HCT116 (cell line): ENCODE measurements around the gene NOD1.

Source experiments
- CEBPB ChIP-seq: IDR thresholded peaks from 2 replicates; pipeline ENCODE4 v1.6.1; 2012; ENCODE audit warnings: low read depth
- CTCF ChIP-seq, 3 experiments: fragments of 200-600 bp in 1 of 3; sonication (generic) in 1 of 3; IDR thresholded peaks in 2 of 3; conservative IDR thresholded peaks in 1 of 3; 2 replicates each; pipeline ENCODE4 v1.5.1; 2012 to 2017; ENCODE audit warnings: low read depth in 2 of 3, low read length in 2 of 3, antibody characterized with exemption in 1 of 3, borderline replicate concordance in 1 of 3, control low read depth in 1 of 3, mild to moderate bottlenecking in 1 of 3, mixed read lengths in 1 of 3, mixed run types in 1 of 3, moderate library complexity in 1 of 3; ENCODE audit not compliant: insufficient read depth in 1 of 3
- EZH2 ChIP-seq: fragments of 200-600 bp; sonication (generic); IDR thresholded peaks from 2 replicates; pipeline ENCODE4 v1.6.1; 2017; ENCODE audit warnings: antibody characterized with exemption, mixed run types
- EZH2phosphoT487 ChIP-seq: fragments of 200-600 bp; IDR thresholded peaks from 2 replicates; pipeline ENCODE4 v1.6.1; 2018; ENCODE audit warnings: antibody characterized with exemption, borderline replicate concordance
- JUND ChIP-seq: IDR thresholded peaks from 2 replicates; pipeline ENCODE4 v1.6.1; 2012
- POLR2A ChIP-seq: IDR thresholded peaks from 2 replicates; pipeline ENCODE4 v1.7.0; 2011; ENCODE audit warnings: borderline replicate concordance; ENCODE audit not compliant: insufficient read depth, insufficient read length; ENCODE audit errors: extremely low read depth
- POLR2AphosphoS5 ChIP-seq: IDR thresholded peaks from 2 replicates; pipeline ENCODE4 v1.6.1; 2011; ENCODE audit warnings: mild to moderate bottlenecking, low read depth, low read length, moderate library complexity
- REST ChIP-seq: IDR thresholded peaks from 2 replicates; pipeline ENCODE4 v1.6.1; 2012; ENCODE audit warnings: low read depth
- SP1 ChIP-seq: IDR thresholded peaks from 2 replicates; pipeline ENCODE4 v1.6.1; 2012; ENCODE audit warnings: low read depth
- YY1 ChIP-seq: IDR thresholded peaks from 2 replicates; pipeline ENCODE4 v1.6.1; 2011; ENCODE audit warnings: low read length, low read depth, moderate library complexity, mild to moderate bottlenecking; ENCODE audit not compliant: insufficient replicate concordance; ENCODE audit errors: extremely low read depth
- ZBTB33 ChIP-seq: IDR thresholded peaks from 2 replicates; pipeline ENCODE4 v1.6.1; 2011; ENCODE audit warnings: mild to moderate bottlenecking, low read length, moderate library complexity; ENCODE audit not compliant: insufficient replicate concordance; ENCODE audit errors: extremely low read depth
- ZNF274 ChIP-seq: fragments of 200-500 bp; sonication (Bioruptor generic); IDR thresholded peaks from 2 replicates; pipeline ENCODE4 v1.6.1; 2014; ENCODE audit warnings: mild to moderate bottlenecking, low read depth, low read length, inconsistent platforms

- TF ChIP-seq ZNF274 (no peak), CTCF (IDR thresholded peaks at IDR 0.05 in 2 of 3, conservative IDR thresholded peaks at IDR 0.05 in 1 of 3; ENCODE audit: borderline replicate concordance in 1 of 3, insufficient read depth in 1 of 3, low read depth in 2 of 3, low read length in 2 of 3) (no peak), REST (no peak), POLR2AphosphoS5 (no peak), POLR2A (no peak), YY1 (no peak), EZH2phosphoT487 (no peak), JUND (no peak), ZBTB33 (no peak), EZH2 (no peak), CEBPB (no peak), SP1 (no peak)
These were observed 47.8 kb downstream of the NOD1 start for GRCh38 chr7:30430777-30431176.
